Stimulated activated CD8-positive, alpha-beta memory T cell treated with anti-CD3 and anti-CD28 coated beads, Interleukin-4, amount 100 ng/mL, for 24 hours (primary cell): ENCODE results near the gene ARMC12.
"Not testable (repeated sequence)": the region's sequence is repeated elsewhere in the genome, so short reads cannot be mapped to it uniquely, and the experiment has no call there.

Experiments used
- DNase-seq: peaks from one replicate; pipeline ENCODE4 v3.0.0-alpha.2; 2020; ENCODE audit warnings: low read depth

ARMC12 gene

GRCh38 chr6:35718911-35719381 lies 17.9 kb upstream of the ARMC12 start:
- DNase-seq, result no peak

GRCh38 chr6:35719404-35719829 lies 17.4 kb upstream of the ARMC12 start:
- no peak for DNase-seq

- no peak for DNase-seq
Measured at GRCh38 chr6:35719830-35720733, 16.8 kb upstream of the ARMC12 start.

DNA sequence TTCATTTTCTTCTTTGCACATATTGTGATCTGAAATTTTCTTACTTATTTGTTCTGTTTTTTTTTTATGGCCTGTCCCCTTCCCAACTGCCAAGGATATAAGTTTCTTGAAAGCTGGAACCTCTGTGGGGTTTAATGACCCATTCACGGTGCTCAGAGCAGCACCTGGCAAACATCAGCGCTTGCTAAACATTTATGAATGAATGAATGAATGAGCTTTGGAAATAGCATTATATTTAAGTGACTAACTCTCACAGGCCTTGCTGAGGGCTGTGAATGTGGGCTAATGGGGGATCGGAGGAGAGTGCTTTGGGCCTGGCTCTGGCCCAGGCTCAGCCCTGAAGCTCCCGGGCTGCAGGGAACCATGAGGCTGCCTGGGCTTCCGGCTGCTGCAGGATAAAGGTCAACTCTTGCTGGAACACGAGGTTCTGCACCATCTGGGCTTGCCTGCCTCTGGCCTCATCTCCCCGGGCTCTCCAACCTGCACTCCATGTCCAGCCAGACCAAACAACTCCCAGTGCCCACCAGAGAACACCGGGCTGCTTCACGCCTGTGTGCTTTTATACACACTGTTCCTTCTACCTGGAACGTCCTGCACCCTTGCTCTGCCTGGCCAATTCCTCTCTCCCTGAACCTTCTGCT lies 14.6 kb upstream of the ARMC12 start:
- DNase-seq, result no peak

GRCh38 chr6:35723587-35723986 lies 13.2 kb upstream of the ARMC12 start:
- no peak for DNase-seq

GRCh38 chr6:35724059-35724458 lies 12.8 kb upstream of the ARMC12 start:
- DNase-seq, result no peak

DNA sequence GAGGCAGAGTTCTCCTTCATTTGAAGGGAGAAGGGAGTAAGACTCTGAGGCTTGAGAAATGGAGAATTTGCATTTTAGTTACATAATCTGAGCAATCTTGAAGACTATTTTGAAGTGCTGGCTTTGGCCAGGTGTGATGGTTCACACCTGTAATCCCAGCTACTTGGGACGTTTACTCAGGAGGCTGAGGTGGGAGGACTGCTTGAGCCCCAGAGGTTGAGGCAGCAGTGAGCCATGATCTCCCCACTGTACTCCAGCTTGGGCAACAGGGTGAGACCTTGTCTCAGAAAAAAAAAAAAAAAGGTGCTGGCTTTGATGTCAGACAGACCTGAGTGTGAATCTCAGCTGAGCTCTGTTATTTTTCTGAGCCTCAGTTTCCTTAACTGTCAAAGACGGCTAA lies 12.4 kb upstream of the ARMC12 start:
- DNase-seq, result no peak

- no peak for DNase-seq
Measured at GRCh38 chr6:35725081-35725708, 11.6 kb upstream of the ARMC12 start.

DNA sequence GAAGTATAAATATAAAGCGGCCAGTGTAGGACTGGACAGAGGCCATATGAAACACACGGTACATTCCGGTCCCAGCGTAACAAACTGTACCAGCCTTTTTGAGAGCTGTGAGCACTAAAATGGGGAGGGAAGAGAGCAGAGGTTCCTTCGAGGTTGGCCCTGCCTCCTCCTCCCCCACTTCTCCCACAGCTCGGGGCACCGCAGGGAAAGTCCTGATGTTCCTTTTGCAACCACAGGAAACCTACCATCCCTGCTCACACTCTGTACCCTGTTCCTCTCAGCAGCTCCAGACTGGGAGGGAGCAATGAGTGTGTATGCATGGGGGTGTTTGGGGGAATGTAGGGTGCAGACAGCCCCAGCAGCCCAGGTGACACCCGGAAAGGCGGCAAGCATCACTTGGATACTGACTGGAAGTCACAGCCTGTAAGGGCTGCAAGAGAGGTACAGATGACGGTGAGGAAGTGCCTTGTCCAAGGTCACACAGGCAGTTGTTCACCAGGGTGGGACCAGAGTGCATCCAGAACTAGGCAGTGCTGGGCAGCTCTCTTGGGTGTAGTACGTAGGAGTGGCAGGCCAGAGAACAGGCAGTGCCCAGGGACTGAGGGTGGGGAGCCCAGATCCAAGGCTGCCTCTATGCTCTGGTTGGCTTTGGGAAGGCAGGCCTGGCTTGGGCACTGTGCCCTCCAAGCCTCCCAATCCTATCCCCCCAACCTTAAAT lies 11.0 kb upstream of the ARMC12 start:
- DNase-seq, result no peak

- no peak for DNase-seq
Measured at GRCh38 chr6:35727231-35727934, 9.4 kb upstream of the ARMC12 start.

DNA sequence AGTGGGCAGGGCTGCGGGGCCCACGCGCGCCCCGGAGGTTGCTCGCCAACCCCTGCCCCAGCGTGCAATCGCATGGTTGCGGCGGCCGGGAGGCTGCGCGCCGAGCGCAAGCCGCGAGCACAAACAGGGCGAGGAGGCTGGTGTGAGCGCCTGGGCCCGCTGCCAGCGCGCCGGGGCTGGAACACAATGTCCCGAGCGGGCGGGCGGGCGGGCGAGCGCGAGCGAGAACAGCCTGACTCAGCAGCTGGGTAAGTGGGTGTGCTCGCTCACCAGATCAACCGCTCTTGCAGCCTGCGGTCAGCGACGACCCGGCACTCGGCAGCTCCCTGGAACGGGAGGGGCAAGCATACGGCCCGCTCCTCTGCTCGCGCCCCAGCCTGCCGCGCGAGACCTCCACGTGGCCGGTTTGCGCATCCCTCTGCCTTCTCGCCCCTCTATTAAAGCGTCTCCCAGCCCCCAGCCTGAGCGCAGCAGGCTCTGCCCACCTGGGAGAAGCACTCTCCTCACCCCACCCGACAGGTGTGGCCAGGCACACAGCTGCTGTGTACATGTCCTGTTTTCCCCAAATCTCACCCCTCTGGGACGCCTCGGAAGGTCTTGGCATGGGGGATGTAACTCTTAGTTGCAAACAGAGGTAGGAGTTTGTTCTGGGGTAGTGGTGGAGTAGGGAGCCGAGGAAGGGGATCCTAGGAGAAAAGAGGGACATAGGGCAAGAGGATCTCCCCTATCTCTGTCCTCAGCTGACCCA lies 8.7 kb upstream of the ARMC12 start:
- DNase-seq, result peak; percentile 78

DNA sequence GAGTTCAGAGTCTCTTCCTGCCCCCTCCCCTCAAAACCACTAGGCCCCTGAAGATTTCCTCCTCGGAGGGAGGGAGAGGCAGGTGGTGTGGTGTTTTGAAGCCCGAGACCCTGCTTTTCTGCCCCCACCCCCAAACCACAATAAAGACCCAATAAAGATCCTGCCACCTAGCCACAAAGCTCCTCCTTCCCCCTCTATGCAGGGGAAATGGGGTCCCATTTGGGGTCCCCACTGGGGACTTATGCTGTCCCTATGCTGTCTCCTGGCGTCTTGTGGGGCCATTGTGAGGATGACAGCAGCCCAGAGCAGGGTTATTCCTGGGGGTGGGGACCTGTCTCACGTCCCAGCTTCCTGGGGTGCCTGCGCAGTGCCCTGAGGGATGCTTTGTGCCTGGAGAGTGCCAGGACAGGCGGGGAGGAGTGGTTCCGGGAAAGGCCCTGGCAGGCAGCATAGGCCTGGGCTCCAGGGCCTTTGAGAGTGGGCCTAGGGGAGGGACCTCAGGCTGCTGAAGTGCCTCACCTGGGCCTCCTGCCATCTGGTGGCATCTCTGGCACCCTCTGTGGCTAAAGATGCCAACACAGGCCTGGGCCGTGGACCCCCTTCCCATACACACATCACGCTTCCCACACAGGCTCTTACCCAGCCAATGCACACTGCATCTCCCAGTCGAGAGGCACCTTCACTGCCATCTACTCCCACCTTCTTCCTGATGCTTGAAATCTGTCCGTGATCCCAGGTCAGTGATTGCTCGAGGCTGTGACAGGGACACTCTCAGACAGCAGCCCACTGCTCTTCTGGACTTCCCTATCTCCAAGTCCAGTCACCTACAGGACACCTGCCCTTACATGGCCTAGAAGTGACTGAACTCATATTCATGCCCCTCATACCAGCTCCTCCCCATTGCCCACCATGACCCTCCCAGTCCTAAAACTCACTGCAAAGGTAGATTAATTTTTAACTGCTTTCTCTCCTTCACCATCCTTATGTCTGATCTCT lies 7.9 kb upstream of the ARMC12 start:
- DNase-seq, result no peak

DNA sequence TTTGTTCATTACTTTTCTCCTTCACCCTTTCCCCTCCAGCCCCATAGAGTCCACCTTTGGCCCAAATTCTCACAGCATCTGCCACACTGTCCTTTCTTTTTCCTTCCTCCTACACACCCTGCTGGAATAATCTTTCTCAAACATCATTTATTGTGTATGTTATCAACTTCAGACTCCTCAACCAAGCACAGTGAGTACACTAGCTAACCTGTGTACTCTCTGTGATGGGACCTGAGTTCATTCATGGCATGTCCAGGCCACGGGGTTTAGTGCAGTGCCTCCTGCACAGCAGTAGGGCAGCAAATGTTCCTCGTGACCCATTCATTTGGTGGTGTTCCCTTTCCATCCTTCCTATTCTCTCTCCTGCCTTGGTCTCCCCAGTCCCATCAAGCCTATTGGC lies 7.1 kb upstream of the ARMC12 start:
- no peak for DNase-seq

DNA sequence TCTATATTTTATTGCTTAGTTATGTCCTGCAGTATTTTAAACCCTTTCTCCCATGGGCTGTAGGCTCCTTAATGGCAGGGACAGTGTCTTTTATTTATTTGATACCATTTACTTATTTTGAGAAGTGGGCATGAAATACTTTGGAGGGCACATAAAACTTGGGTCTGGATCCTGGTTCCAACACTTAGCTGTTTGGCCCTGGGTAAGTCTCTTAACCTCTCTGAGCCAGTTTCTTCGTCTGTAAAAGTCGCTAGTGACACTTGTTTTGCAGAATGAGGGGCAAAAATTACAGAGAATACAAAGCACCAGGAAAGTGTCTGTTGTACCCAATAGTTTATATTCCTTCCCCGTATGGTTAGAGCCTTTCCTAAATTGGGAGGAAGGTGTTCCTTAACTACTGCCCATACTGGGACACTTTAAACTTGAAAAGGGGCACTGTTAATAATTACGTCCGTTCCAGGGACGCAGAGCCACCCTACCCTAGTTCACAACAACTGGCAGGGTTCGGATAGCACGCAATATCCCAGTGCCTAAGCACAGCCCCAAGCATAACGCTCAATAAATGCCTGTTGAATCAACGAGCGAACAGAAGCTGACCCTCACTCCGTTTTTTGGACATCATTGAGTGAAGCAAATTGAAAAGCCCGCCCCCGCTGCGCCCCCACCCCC lies 6.0 kb upstream of the ARMC12 start:
- no peak for DNase-seq

GRCh38 chr6:35731414-35731735 lies 5.5 kb upstream of the ARMC12 start:
- DNase-seq, result peak; percentile 88

GRCh38 chr6:35731736-35732532 lies 4.9 kb upstream of the ARMC12 start:
- peak; percentile 93 for DNase-seq

DNA sequence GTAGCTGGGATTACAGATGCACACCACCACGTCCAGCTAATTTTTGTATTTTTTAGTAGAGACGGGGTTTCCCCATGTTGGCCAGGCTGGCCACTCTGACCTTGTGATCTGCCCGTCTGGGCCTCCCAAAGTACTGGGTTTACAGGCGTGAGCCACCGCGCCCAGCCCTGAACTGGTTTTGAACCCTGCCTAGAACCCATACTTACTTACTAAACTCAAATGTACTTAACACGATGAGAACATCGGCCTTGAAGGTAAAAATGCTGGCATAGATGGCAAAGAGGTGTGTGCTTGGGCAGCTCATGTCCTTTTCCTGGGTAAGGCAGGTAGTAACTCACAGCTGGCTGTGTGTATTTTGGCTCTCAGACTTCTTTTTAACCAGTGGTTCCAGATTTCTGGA lies 3.2 kb upstream of the ARMC12 start:
- DNase-seq, result no peak

DNA sequence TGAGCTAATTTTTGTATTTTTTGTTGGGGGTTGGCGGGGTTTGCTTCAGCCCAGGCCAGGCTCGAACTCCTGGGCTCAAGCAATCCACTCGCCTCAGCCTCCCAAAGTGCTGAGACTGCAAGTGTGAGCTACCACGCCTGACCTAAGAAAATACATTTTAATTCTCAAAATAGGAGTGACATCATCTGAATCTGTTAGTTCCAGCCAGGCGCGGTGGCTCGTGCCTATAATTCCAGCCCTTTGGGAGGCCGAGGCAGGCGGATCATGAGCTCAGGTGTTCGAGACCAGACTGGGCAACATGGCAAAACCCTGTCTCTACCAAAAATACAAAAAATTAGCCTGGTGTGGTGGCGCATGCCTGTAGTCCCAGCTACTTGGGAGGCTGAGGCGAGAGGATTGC lies 2.5 kb upstream of the ARMC12 start:
- not testable (repeated sequence) for DNase-seq
